Measurements from ENCODE around the gene VTA1. TPM values are rescaled to one million over a fixed set of nuclear protein-coding genes. Genes with fewer than 3 reads are reported as not detected.
A peak's percentile ranks its signal among the peaks of the same experiment; 100 is the strongest.

Gene VTA1
- total and polyA plus RNA-seq, 8 donors: 15.6 to 56.8 (median 25.8) TPM

GRCh38 chr6:142233945-142234682, 87.1 kb downstream of the VTA1 start:
- H3K4me3 ChIP-seq: no peak overlapping the region
- peaks cover 0 to 12% (median 0%) of the 10 kb centered on the region in 4 donors for H3K4me1 ChIP-seq
- no peaks in the 10 kb centered on the region for H3K9me3 ChIP-seq
- no peak for TF ChIP-seq POLR2A (IDR thresholded peaks at IDR 0.05)
- TF ChIP-seq EP300 (IDR thresholded peaks at IDR 0.05): no peak
- no peak for TF ChIP-seq CTCF (IDR thresholded peaks at IDR 0.05)
- TF ChIP-seq POLR2AphosphoS5 (IDR thresholded peaks at IDR 0.05): no peak
- intact Hi-C loops (cut with DNase I; ENCODE audit: low total_unique reads): no loop called here
- WGBS, 5 donors: 85 to 91% (median 88%) methylated on average over 8 of the region's 8 CpGs
- no peak overlapping the region for H3K27ac ChIP-seq
- DNase-seq: no peak
- no peaks in the 10 kb centered on the region for H3K27me3 ChIP-seq
- no peaks in the 10 kb centered on the region for H3K36me3 ChIP-seq

- TF ChIP-seq POLR2A (IDR thresholded peaks at IDR 0.05) (no peak), POLR2AphosphoS5 (IDR thresholded peaks at IDR 0.05) (no peak), CTCF (IDR thresholded peaks at IDR 0.05) (no peak)
- Histone ChIP-seq H3K27ac (no peak overlapping the region), H3K27me3 (no peaks in the 10 kb centered on the region), H3K4me1 (peaks cover 0 to 12% (median 0%) of the 10 kb centered on the region in 4 donors), H3K4me3 (no peak overlapping the region), H3K36me3 (no peaks in the 10 kb centered on the region), H3K9me3 (no peaks in the 10 kb centered on the region)
- no peak for DNase-seq
- intact Hi-C loops (cut with DNase I; ENCODE audit: low total_unique reads): no loop called here
- WGBS, 5 donors: 31 to 71% (median 41%) methylated on average over 3 of the region's 3 CpGs
Measured at GRCh38 chr6:142235272-142235671, 88.2 kb downstream of the VTA1 start.

GRCh38 chr6:142235791-142236190, 88.7 kb downstream of the VTA1 start:
- Histone ChIP-seq H3K9me3 (no peaks in the 10 kb centered on the region), H3K27me3 (no peaks in the 10 kb centered on the region), H3K27ac (no peak overlapping the region), H3K36me3 (no peaks in the 10 kb centered on the region), H3K4me1 (peaks cover 0 to 12% (median 0%) of the 10 kb centered on the region in 4 donors), H3K4me3 (no peak overlapping the region)
- intact Hi-C loops (cut with DNase I; ENCODE audit: low total_unique reads): no loop called here
- WGBS, 5 donors: 73 to 89% (median 81%) methylated on average over 2 of the region's 2 CpGs
- no peak for DNase-seq
- TF ChIP-seq POLR2A (IDR thresholded peaks at IDR 0.05) (no peak), POLR2AphosphoS5 (IDR thresholded peaks at IDR 0.05) (no peak)

- Histone ChIP-seq H3K27me3 (no peaks in the 10 kb centered on the region), H3K4me1 (peaks cover 0 to 12% (median 0%) of the 10 kb centered on the region in 4 donors), H3K9me3 (no peaks in the 10 kb centered on the region), H3K36me3 (no peaks in the 10 kb centered on the region), H3K4me3 (no peak overlapping the region), H3K27ac (no peak overlapping the region)
- 74 to 91% (median 83%) methylated on average over 4 of the region's 4 CpGs for WGBS, 5 donors
- no peak for TF ChIP-seq POLR2AphosphoS5 (IDR thresholded peaks at IDR 0.05)
- no peak for TF ChIP-seq CTCF (IDR thresholded peaks at IDR 0.05)
- TF ChIP-seq POLR2A (IDR thresholded peaks at IDR 0.05): no peak
- no peak for TF ChIP-seq EP300 (IDR thresholded peaks at IDR 0.05)
- DNase-seq: peak in 1 of 2 donors; percentile 6
- intact Hi-C loops (cut with DNase I; ENCODE audit: low total_unique reads): no loop called here
Measured at GRCh38 chr6:142236691-142237090, 89.6 kb downstream of the VTA1 start.

GRCh38 chr6:142238881-142239280, 91.8 kb downstream of the VTA1 start:
- 81 to 94% (median 89%) methylated on average over 3 of the region's 3 CpGs for WGBS, 5 donors
- H3K27me3 ChIP-seq: no peaks in the 10 kb centered on the region
- TF ChIP-seq CTCF (IDR thresholded peaks at IDR 0.05) (no peak), POLR2AphosphoS5 (IDR thresholded peaks at IDR 0.05) (no peak), EP300 (IDR thresholded peaks at IDR 0.05) (no peak), POLR2A (IDR thresholded peaks at IDR 0.05) (no peak)
- intact Hi-C loops (cut with DNase I; ENCODE audit: low total_unique reads): no loop called here
- H3K36me3 ChIP-seq: no peaks in the 10 kb centered on the region
- peak in 1 of 2 donors; percentile 7 for DNase-seq
- no peaks in the 10 kb centered on the region for H3K4me1 ChIP-seq
- no peaks in the 10 kb centered on the region for H3K9me3 ChIP-seq
- no peak overlapping the region for H3K4me3 ChIP-seq
- no peak overlapping the region for H3K27ac ChIP-seq

Measured in stomach (tissue), 9 donors.